Tibial nerve (tissue), 4 donors: ENCODE measurements around the gene MAP1B. TPM values are rescaled to one million over a fixed set of nuclear protein-coding genes. Genes with fewer than 3 reads are reported as not detected.

Source experiments
- DNase-seq, 2 donors: peaks; one replicate each; pipeline ENCODE4 v3.0.0-alpha.2; 2019; ENCODE audit warnings: low spot score in 2 of 2
- H3K27ac ChIP-seq, 4 donors: fragments of 200-600 bp; sonication (generic) in 3 of 4; one replicate each; pipeline ENCODE4 v1.5.1; 2017 to 2019; ENCODE audit warnings: mild to moderate bottlenecking in 1 of 4
- H3K27me3 ChIP-seq, 2 donors: fragments of 200-600 bp; sonication (generic) in 1 of 2; one replicate each; pipeline versions ENCODE4 v1.5.1 to v1.6.0; 2017 to 2019
- H3K36me3 ChIP-seq, 3 donors: fragments of 200-600 bp; sonication (generic); one replicate each; pipeline ENCODE4 v1.5.1; 2018 to 2019
- H3K4me1 ChIP-seq, 4 donors: fragments of 200-600 bp; sonication (generic) in 3 of 4; one replicate each; pipeline ENCODE4 v1.5.1; 2017 to 2019
- H3K4me3 ChIP-seq, 4 donors: fragments of 200-600 bp; sonication (generic) in 3 of 4; one replicate each; pipeline ENCODE4 v1.5.1; 2017 to 2019; ENCODE audit warnings: mild to moderate bottlenecking in 1 of 4, moderate library complexity in 1 of 4
- H3K9me3 ChIP-seq, 4 donors: fragments of 200-600 bp; sonication (generic) in 3 of 4; one replicate each; pipeline ENCODE4 v1.5.1; 2017 to 2019
- EP300 ChIP-seq, 2 donors: sonication (generic); formaldehyde crosslinking; IDR thresholded peaks; one replicate each; pipeline ENCODE4 v1.6.1; 2017; ENCODE audit warnings: antibody characterized with exemption in 2 of 2, mild to moderate bottlenecking in 1 of 2
- POLR2A ChIP-seq, 2 donors: fragments of 450-650 bp; IDR thresholded peaks; one replicate each; pipeline ENCODE4 v1.6.1; 2017; ENCODE audit warnings: antibody characterized with exemption in 2 of 2, mild to moderate bottlenecking in 2 of 2, moderate library complexity in 2 of 2
- WGBS, 2 donors: methylation state at CpG; one replicate each; pipeline ENCODE4 v1.1.5; 2018; 5-methylcytosine and 5-hydroxymethylcytosine counted together
- total RNA-seq, 4 donors: library from RNA; depleted of rRNA; stranded (reverse); fragments of >200 nt; gene quantifications; one replicate each; pipeline ENCODE4 v1.1.0, GENCODE V29; 2016
- TF ChIP-seq, protein P1 (sequence below), 5 experiments: fragments of 200-600 bp in 3 of 5; fragments of 450-650 bp in 2 of 5; sonication (generic) in 3 of 5; IDR thresholded peaks; one replicate each; pipeline ENCODE4 v1.5.1; 2016 to 2019; ENCODE audit warnings: antibody characterized with exemption in 5 of 5, mild to moderate bottlenecking in 3 of 5, moderate library complexity in 2 of 5

The MAP1B gene
- total RNA-seq, 4 donors from 2014 or later = 223 to 587 (median 472) TPM

DNA sequence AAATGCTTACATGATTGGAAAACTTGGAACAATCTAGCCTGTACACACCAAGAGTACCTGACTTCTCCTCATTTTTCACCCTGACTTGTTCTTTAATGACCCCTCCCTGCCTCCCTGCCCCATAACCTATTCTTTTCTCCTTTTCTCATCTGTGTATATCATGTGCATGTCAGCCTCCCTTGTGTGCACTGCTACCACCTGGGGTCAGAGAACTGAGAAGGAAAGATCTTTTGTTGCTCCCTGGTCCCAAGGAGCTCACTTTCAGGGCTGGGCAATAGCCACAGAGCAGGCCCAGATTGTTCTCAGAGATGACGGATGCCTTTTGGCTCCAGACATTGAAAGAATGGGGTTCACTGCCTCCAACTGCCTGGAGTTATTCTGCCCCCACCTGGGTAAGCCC is 5.1 kb downstream of the MAP1B start:
- H3K27ac ChIP-seq = peak overlapping the region in 1 of 4 donors; percentile 41
- peaks cover 0 to 23% (median 0%) of the 10 kb centered on the region in 3 donors for H3K36me3 ChIP-seq
- no peaks in the 10 kb centered on the region for H3K9me3 ChIP-seq
- TF ChIP-seq, protein P1, sequence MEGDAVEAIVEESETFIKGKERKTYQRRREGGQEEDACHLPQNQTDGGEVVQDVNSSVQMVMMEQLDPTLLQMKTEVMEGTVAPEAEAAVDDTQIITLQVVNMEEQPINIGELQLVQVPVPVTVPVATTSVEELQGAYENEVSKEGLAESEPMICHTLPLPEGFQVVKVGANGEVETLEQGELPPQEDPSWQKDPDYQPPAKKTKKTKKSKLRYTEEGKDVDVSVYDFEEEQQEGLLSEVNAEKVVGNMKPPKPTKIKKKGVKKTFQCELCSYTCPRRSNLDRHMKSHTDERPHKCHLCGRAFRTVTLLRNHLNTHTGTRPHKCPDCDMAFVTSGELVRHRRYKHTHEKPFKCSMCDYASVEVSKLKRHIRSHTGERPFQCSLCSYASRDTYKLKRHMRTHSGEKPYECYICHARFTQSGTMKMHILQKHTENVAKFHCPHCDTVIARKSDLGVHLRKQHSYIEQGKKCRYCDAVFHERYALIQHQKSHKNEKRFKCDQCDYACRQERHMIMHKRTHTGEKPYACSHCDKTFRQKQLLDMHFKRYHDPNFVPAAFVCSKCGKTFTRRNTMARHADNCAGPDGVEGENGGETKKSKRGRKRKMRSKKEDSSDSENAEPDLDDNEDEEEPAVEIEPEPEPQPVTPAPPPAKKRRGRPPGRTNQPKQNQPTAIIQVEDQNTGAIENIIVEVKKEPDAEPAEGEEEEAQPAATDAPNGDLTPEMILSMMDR (IDR thresholded peaks at IDR 0.05) = no peak
- TF ChIP-seq POLR2A (IDR thresholded peaks at IDR 0.05) (no peak), EP300 (IDR thresholded peaks at IDR 0.05) (no peak)
- H3K4me3 ChIP-seq = no peak overlapping the region
- peaks cover 0 to 46% (median 6%) of the 10 kb centered on the region in 4 donors for H3K4me1 ChIP-seq
- no peak for DNase-seq
- 89 to 100% methylated on average over 1 of the region's 1 CpG for WGBS, 2 donors
- no peaks in the 10 kb centered on the region for H3K27me3 ChIP-seq

DNA sequence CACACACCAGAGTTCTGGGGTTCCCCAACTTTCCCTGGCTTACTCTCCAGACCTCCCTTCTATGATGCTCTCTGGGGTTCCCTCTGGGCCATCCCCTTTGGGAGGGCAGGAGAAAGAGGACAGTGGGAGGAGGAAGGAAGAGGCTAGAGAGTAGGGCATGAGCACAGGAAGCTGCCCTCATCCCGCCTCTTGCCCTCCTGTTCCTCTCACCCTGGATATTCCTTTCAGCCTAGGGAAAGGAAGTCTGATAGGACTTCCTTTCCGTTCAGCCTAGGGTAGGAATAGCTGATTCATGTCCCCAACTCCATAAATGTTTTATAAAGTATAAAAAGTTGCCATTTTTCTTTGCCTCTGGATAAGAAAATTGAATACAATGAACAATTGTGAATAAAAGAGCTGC is 7.4 kb downstream of the MAP1B start:
- H3K27ac ChIP-seq = peak overlapping the region in 1 of 4 donors; percentile 11

DNA sequence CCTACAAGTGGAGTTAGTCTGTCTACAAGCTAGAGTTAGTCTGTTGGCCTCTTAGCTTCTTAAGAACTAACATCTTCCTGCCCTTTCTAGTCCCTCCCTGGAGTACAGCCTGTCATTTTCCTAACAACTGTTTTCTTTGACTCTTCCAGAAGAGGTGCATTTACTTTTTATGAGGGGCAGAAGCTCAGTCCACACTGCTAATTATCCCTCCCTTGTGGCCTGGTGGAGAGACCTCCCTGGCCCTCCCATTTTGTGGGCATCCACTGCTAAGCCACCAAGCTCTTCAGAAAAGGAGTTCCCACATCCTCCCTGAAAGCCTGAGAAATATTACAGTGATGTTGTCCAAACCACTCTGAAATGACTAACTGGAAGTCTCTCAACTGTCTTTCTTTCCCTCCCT is 8.0 kb downstream of the MAP1B start:
- Histone ChIP-seq H3K4me3 (no peak overlapping the region), H3K27me3 (no peaks in the 10 kb centered on the region), H3K9me3 (no peaks in the 10 kb centered on the region), H3K36me3 (peaks cover 0 to 46% (median 0%) of the 10 kb centered on the region in 3 donors), H3K27ac (peak overlapping the region in 1 of 4 donors; percentile 11), H3K4me1 (peaks cover 0 to 21% (median 7%) of the 10 kb centered on the region in 4 donors)
- DNase-seq = no peak
- TF ChIP-seq, protein P1 (IDR thresholded peaks at IDR 0.05) = no peak
- no peak for TF ChIP-seq POLR2A (IDR thresholded peaks at IDR 0.05)
- no peak for TF ChIP-seq EP300 (IDR thresholded peaks at IDR 0.05)

More for the DNA sequence above, 7.4 kb downstream of the MAP1B start:
- peaks cover 0 to 28% (median 7%) of the 10 kb centered on the region in 4 donors for H3K4me1 ChIP-seq
- H3K36me3 ChIP-seq = peaks cover 0 to 45% (median 0%) of the 10 kb centered on the region in 3 donors
- no peaks in the 10 kb centered on the region for H3K27me3 ChIP-seq
- no peaks in the 10 kb centered on the region for H3K9me3 ChIP-seq
- H3K4me3 ChIP-seq = no peak overlapping the region
- WGBS, 2 donors = 83 to 85% methylated on average over 2 of the region's 2 CpGs
- no peak for DNase-seq
- TF ChIP-seq EP300 (IDR thresholded peaks at IDR 0.05) (no peak), POLR2A (IDR thresholded peaks at IDR 0.05) (no peak)
- TF ChIP-seq, protein P1 (IDR thresholded peaks at IDR 0.05) = no peak

DNA sequence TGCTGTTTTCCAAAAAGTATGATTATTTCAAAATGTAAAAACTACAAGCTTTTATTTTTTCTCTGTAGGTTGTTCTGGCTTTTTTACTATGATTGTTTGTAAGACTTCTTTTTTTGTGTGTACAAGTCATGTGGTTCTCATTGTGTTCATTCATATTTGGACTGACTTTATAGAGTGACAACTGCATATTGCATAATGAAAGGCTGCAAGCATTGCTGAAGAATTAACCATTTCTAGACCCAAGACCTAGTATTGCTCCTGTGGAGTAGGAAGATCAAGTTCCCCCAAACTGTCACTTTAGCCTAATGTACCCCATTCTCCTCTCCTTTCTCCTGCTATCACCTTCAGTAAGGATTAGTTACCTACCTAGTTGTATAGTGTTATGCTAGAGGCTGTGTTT is 10.0 kb downstream of the MAP1B start:
- no peak overlapping the region for H3K27ac ChIP-seq
- DNase-seq = no peak
- H3K4me1 ChIP-seq = peaks cover 0 to 12% (median 6%) of the 10 kb centered on the region in 4 donors
- no peak overlapping the region for H3K4me3 ChIP-seq
- TF ChIP-seq EP300 (IDR thresholded peaks at IDR 0.05) (no peak), POLR2A (IDR thresholded peaks at IDR 0.05) (no peak)
- TF ChIP-seq, protein P1 (IDR thresholded peaks at IDR 0.05) = no peak
- no peaks in the 10 kb centered on the region for H3K9me3 ChIP-seq
- no peaks in the 10 kb centered on the region for H3K27me3 ChIP-seq
- H3K36me3 ChIP-seq = peaks cover 0 to 49% (median 0%) of the 10 kb centered on the region in 3 donors

DNA sequence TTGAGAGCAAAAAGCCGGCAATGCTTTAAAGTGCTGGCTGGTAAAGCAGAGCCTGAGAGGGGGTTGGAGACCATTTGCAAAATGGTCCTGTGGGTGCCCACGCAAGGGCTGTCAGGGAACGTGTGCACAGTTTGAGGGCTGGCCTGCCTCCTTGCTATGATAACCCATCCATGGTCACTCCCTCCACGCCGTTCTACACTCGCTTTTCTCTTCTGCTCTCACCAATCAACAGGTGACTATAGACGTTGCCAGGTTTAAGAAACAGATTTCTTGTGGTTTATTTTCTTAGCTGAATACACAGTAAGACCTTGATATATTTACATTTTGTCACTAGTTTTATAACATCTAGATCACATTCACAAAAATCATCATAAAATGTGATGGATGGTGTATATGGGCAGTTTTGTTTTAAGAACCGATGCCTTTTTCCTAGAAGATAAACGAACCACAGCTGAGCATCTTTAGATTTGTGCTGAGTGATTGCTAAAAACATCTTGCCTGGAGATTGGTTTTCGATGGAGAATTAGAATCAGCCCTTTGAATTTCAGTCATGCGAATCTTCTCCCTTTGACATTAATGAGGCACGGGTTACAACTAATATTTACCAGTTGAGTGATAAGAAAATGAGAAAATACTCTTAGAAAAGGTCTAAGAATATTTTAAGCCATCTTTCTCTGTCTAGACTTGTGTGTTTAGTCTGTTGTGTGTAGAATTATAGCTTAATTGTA is 13.9 kb downstream of the MAP1B start:
- peaks cover 0 to 26% (median 5%) of the 10 kb centered on the region in 4 donors for H3K4me1 ChIP-seq

More for the DNA sequence above, 13.9 kb downstream of the MAP1B start:
- H3K4me3 ChIP-seq = no peak overlapping the region
- peaks cover 0 to 37% (median 0%) of the 10 kb centered on the region in 3 donors for H3K36me3 ChIP-seq
- H3K27ac ChIP-seq = no peak overlapping the region
- 71 to 73% methylated on average over 12 of the region's 12 CpGs for WGBS, 2 donors
- H3K27me3 ChIP-seq = no peaks in the 10 kb centered on the region
- TF ChIP-seq POLR2A (IDR thresholded peaks at IDR 0.05) (no peak), EP300 (IDR thresholded peaks at IDR 0.05) (no peak)
- TF ChIP-seq, protein P1 (IDR thresholded peaks at IDR 0.05) = no peak
- DNase-seq = no peak
- no peaks in the 10 kb centered on the region for H3K9me3 ChIP-seq
